GM18907 (cell line): Measurements from ENCODE around the gene VWC2.
A peak's percentile ranks its signal among the peaks of the same experiment; 100 is the strongest.
"Not testable (repeated sequence)": the region's sequence is repeated elsewhere in the genome, so short reads cannot be mapped to it uniquely, and the experiment has no call there.

Experiments
- ATAC-seq: cut with Tn5 transposase; IDR thresholded peaks from one replicate; pipeline ENCODE4 v1.9.1; 2021; ENCODE audit warnings: mild to moderate bottlenecking, moderate library complexity; ENCODE audit not compliant: unreplicated experiment

Gene VWC2

DNA sequence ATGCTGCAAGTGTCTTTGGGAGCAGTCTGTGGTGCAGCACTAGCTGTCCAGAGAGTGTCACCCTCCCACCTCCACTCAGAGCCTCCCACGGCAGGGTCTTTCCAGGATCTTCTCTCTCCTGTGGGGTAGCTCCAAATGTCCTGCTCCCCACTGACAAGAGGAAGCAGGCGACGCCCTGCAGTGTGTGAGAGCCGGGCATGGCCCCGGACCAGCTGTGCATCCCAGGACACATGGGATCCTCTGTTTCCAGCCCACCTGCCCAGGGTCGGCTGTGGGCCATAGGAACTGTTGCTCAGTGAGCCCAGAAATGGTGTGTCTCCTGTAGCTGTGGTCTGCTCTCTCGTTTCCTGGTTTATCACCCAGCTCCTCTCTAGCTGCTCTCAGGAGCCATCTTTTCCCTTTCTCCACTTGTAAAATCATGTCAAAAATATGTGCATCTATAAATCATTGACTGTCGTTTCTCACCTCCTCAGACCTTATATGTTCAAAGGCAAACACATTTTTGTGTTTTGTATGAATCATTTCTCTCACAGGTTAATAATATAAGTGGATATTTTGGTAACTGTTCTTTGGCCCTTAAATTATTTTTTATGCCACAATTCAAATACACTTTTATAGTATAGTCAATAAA is 74.9 kb downstream of the VWC2 start:
- no peak for ATAC-seq

DNA sequence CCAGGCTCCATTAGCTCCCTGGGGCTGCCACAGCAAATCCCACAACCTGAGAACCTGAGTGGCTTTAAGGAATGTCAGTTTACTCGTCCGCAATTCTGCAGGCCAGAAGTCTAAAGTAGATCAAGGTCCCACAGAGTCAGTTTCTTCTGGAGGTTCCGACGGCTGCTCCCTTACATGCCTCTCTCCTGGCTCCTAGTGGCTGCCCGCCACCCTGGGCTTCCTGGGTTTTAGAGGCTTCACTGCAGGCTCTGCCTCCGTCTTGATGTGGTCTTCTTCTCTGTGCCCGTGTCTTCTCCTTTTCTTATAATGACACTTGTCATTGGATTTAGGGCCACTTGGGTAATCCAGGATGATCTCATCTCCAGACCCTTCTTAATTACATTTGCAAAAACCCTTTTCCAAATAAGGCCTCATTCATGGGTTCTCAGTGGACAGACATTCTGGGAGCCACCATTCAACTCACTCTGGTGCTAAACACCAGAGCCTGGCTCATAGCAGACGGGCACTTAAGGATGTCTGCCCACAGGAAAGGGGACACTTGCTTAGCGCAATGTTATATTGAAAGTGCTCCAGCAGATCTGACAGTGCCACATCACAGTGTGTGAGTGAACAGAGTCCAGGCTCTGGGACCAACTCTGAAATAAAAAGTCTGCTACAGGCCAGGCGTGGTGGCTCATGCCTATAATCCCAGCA is 77.6 kb downstream of the VWC2 start:
- ATAC-seq, result no peak

DNA sequence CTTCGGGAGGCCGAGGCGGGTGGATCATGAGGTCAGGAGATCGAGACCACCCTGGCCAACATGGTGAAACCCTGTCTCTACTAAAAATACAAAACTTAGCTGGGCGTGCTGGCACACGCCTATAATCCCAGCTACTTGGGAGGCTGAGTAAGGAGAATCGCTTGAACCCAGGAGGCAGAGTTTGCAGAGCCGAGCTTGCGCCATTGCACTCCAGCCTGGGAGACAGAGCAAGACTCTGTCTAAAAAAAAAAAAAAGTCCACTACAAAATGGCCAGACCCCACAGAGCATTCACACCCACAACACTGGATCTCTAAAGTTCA is 78.1 kb downstream of the VWC2 start:
- not testable (repeated sequence) for ATAC-seq

GRCh38 chr7:49852619-49853462 is 79.4 kb downstream of the VWC2 start:
- peak; percentile 84 for ATAC-seq

- ATAC-seq, result no peak
These were observed 82.0 kb downstream of the VWC2 start for GRCh38 chr7:49855281-49855980.

DNA sequence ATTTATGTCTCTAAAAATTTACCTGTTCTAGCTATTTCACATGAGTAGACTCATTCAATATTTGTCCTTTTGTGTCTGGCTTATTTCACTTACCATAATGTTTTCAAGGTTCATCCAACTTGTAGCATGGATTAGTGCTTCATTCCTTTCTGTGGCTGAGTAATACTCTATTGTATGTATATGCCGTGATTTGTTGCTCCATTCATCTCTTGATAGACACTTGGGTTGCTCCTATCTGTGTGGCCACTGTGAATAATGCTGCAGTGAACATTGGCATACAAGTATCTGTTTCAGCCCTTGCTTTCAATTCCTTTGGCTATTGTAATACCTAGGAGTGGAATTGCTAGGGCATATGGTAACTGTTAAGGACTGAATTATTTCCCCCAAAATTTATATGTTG is 86.9 kb downstream of the VWC2 start:
- ATAC-seq, result no peak

- ATAC-seq, result no peak
These were observed 92.8 kb downstream of the VWC2 start for GRCh38 chr7:49866076-49866735.

- no peak for ATAC-seq
These were observed 93.5 kb downstream of the VWC2 start for GRCh38 chr7:49866910-49867309.

DNA sequence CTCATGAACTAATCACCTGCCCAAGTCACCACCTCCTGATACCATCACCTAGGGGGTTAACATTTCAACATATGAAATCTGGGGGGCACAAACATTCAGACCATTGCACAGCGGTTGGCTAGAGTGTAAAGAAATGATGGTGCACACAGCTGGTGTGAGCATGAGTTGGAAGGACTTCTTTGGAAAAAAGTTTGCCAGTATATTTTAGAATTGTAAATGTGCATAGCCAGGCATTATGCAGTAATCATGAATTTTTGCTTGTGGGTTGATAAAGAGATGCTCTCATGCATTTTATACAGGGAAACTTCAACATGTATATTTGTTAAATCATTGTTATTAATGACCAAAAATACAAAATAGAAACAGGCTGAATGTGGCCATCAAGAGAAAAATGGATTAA is 100.0 kb downstream of the VWC2 start:
- no peak for ATAC-seq

DNA sequence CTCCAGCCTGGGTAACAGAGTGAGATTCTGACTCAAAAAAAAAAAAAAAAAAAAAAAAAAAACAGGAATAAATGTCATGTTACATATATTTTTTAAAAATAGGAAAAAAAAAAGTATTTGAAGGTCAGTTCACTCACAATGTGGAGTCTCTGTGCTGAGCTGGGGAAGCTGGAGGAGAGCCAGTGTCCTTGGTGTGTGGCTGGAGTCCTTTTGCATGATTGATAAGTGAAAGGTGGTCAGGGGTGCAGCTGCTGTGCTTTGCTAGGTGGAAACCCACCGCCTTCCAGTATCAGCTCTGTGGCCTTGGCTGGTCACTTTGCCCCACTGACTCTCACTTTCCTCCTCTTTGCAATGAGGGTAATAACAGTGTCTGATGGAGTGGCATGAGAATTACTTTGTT is 101.9 kb downstream of the VWC2 start:
- no peak for ATAC-seq

DNA sequence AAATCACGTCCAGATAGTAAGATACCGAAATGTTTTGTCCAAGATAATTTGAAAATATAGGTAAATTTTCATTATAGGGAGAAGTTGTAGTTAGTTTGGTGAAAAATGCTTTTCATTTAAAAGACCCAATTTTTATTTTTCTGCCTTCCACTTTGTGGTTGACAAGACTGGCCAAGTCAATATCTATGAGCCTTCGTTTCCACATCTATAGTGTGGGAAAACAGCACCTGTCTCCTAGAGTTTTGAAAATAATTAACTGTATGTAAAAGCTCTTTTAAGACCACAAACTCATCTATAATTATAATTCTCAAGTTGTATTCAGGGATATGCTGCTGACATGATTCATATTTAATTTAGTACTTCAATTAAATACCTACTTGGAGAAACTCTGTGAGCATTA is 102.8 kb downstream of the VWC2 start:
- no peak for ATAC-seq

- ATAC-seq, result no peak
These were observed 104.7 kb downstream of the VWC2 start for GRCh38 chr7:49878089-49878488.

DNA sequence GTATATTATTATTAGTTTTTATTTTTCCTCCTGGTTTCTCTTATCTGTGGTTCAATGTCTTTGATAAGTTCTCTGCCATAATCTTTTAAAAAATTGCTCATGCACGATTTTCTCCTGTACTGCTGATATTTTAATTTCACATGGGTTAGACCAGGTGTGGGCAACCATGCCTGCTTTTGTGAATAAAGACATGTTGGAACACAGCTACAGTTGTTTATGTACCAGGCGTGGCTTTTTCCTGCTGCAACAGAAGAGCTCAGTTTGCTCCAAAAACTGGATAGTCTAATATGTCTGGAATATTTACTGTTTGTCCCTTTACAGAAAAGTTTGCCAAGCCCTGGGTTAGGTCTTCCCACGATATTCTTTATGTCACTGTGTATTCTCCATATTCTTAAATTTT is 105.2 kb downstream of the VWC2 start:
- ATAC-seq, result no peak

DNA sequence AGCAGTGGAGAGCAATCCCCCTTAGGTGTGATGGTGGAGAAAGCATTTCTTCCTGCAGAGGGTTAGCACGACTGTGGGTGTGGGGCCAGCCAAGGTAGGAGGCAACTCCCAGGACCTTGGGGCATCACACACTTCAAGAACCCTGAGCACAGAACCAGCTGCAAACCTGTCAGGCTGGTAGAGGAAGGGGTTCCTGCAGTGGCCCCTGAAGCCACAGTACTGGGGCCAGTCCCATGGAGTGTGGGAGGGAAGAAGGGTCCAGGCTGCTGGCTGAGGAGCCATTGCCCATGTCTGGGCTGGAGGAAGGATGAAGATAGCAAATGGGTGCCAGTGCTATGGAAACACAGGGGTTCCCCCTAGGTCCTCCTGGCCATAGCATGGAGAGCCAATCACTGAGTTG is 110.5 kb downstream of the VWC2 start:
- no peak for ATAC-seq

- no peak for ATAC-seq
These were observed 112.3 kb downstream of the VWC2 start for GRCh38 chr7:49885593-49886285.

GRCh38 chr7:49892481-49892880 is 119.0 kb downstream of the VWC2 start:
- no peak for ATAC-seq

GRCh38 chr7:49893131-49893530 is 119.7 kb downstream of the VWC2 start:
- no peak for ATAC-seq

- ATAC-seq, result no peak
These were observed 121.1 kb downstream of the VWC2 start for GRCh38 chr7:49894543-49894942.

DNA sequence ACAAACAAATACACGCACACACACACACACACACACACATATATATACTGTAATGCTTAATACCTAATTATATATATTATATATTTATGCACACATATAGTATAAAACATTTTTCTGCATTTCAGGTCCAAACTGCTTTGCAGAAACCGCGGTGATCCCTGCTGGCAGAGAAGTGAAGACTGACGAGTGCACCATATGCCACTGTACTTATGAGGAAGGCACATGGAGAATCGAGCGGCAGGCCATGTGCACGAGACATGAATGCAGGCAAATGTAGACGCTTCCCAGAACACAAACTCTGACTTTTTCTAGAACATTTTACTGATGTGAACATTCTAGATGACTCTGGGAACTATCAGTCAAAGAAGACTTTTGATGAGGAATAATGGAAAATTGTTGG is 138.5 kb downstream of the VWC2 start:
- ATAC-seq, result no peak

DNA sequence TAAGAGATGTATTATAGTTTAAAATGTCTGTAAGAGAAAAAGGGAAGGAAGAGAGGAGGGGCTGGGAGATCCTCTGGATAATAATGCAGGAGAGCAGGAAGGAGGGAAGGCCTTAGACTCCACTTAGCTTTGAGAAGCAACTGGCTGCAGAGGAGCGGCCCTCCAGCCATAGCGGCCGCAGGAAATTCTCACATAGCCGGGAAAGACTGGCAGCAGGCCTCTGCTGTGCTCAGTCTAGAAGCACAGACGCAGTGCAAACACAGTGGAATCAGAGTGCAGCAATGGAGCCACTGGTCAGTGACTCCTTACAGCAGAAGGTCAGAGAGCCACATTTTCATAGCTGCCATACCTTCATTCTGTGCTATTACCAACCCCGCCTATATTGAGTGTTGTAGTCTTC is 153.3 kb downstream of the VWC2 start:
- ATAC-seq, result no peak
